SK-N-MC (cell line): ENCODE results near the gene CNPY3.
"Not testable (repeated sequence)": the region's sequence is repeated elsewhere in the genome, so short reads cannot be mapped to it uniquely, and the experiment has no call there.

ENCODE experiments used
- EZH2 ChIP-seq: fragments of 200-600 bp; sonication (generic); IDR thresholded peaks from one replicate; pipeline ENCODE4 v1.6.1; 2017; ENCODE audit warnings: antibody characterized with exemption
- FOXP2 ChIP-seq: optimal IDR thresholded peaks from 2 replicates; pipeline ENCODE3; 2011; ENCODE audit warnings: mild to moderate bottlenecking, moderate library complexity; ENCODE audit not compliant: insufficient read depth; ENCODE audit errors: extremely low read length, control extremely low read depth
- POLR2AphosphoS5 ChIP-seq: IDR thresholded peaks from 2 replicates; pipeline ENCODE4 v1.6.1; 2012; ENCODE audit warnings: mild to moderate bottlenecking, low read depth, low read length, borderline replicate concordance

DNA sequence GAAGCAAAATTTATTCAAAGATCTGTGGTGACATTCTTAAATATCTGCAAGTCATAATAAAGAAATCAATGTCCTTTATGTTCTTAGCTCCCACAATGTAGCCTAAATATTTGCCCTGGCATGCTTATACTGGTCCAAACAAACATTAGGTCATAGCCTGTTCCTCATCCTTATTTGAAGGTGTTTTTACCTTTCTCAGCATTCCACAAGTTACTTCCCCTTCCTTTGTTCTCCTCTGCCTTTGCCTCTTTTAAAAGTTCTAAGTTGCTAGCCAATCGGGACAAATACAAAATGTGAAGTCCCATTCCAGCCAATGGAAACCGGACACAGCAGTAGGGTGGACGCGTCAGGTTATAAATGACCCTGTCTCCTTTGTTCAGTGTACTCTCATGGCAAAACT, 25.1 kb downstream of the CNPY3 start:
- TF ChIP-seq EZH2, POLR2AphosphoS5, FOXP2: not testable (repeated sequence)
